Measurements from ENCODE around the gene FBXO10.
"Not testable (repeated sequence)": the region's sequence is repeated elsewhere in the genome, so short reads cannot be mapped to it uniquely, and the experiment has no call there.

Gene FBXO10, protein sequence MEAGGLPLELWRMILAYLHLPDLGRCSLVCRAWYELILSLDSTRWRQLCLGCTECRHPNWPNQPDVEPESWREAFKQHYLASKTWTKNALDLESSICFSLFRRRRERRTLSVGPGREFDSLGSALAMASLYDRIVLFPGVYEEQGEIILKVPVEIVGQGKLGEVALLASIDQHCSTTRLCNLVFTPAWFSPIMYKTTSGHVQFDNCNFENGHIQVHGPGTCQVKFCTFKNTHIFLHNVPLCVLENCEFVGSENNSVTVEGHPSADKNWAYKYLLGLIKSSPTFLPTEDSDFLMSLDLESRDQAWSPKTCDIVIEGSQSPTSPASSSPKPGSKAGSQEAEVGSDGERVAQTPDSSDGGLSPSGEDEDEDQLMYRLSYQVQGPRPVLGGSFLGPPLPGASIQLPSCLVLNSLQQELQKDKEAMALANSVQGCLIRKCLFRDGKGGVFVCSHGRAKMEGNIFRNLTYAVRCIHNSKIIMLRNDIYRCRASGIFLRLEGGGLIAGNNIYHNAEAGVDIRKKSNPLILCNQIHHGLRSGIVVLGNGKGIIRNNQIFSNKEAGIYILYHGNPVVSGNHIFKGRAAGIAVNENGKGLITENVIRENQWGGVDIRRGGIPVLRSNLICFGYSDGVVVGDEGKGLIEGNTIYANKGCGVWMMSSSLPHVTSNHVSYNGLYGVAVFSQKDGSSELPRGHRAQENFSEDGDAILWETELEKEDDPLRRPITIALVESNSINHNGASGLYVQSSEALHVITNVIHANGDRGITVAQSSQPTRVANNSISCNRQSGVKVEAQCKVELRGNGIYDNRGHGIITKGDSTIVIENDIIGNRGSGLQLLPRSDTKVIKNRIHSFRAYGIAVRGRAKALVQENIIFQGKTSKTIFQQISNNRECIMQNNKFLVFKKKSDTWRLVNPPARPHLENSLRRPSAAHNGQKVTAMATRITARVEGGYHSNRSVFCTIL

GRCh38 chr9:37575921-37576721 lies at the start of gene FBXO10:
TSS of gene FBXO10 (minus strand) at chr9:37576380. CDS start at chr9:37541768, 34,612 bp downstream.
- DNase-seq (ENCODE audit: low spot score): peak; percentile 91

DNA sequence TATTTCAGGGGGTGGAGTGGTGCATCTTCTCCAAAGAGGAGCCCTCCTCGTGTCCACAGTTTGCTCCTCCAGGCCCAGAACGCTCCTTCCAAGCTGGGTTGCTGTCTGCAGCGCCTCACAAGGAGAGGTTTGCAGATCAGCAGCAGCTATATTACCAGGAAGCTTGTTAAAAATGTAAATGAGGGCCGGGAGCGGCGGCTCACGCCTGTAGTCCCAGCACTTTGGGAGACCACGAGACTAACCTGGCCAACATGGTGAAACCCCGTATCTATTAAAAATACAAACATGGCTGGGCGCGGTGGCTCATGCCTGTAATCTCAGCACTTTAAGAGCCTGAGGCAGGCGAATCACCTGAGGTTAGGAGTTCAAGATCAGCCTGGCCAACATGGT lies 49.6 kb upstream of the FBXO10 start:
- DNase-seq (ENCODE audit: low spot score): no peak

- no peak for DNase-seq (ENCODE audit: low spot score)
Measured at GRCh38 chr9:37625036-37625757, 49.0 kb upstream of the FBXO10 start.

GRCh38 chr9:37624073-37624472 lies 47.9 kb upstream of the FBXO10 start:
- no peak for DNase-seq (ENCODE audit: low spot score)

- DNase-seq (ENCODE audit: low spot score): no peak
Measured at GRCh38 chr9:37623267-37623666, 47.1 kb upstream of the FBXO10 start.

- no peak for DNase-seq (ENCODE audit: low spot score)
Measured at GRCh38 chr9:37622462-37622861, 46.3 kb upstream of the FBXO10 start.

DNA sequence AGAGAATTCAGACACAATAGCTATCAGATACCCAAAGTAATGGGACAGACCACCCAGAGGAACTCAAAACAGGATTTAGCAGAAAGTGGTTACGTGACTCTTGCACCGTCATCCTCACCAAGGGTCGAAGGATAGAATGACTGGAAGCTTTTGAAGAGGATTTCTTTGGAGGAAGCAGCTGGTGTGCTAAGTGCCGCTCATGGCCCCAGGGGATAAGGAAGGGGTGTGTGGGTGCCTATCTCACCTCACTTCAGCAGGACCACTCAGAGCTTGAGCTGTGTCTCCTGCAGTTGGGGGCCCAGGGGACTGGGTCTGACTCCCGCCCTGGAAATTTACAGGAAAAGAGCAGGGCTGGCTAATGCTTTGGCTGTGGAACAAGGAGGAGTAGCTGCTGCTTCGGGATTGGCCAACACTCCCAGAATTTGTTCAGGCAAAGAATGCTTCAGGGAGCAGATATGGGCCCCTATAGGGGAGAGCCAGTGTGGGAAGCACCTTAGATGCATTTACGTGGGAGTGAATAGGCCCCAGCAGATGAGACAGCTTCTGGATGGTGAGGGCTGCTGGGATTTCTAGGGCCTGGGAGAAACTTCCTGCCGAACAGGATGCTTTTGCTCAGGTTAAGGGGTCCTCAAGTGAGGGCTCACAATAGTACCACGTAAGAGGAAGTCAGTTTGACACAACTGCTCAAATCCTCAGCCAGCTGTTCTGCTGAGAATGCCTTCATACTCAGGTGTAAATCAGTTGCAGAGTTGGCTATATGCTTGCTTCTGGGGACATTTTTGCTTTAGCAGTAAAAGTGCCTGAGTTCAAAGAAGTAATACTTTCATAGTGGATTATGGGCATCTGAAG lies 45.3 kb upstream of the FBXO10 start:
- no peak for DNase-seq (ENCODE audit: low spot score)

GRCh38 chr9:37620396-37620795 lies 44.2 kb upstream of the FBXO10 start:
- DNase-seq (ENCODE audit: low spot score): no peak

DNA sequence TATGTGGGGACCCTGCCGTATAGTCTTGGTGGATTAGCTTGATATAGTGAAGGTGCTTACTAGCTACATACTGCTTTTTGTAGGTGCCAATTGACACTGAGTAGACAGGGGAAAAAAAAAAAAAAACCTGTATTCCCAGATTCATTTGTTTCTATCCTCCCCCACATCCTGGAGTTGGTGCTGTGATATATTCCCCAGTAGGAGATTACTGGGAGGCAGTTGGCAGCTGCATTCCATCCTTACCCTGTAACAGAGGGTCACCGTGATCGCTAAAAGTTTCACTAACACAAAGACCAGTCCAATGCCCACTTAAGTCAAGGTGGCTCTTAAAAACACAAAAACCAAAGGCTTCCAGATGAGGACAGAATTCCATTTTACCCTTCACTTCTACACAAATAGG lies 43.6 kb upstream of the FBXO10 start:
- no peak for DNase-seq (ENCODE audit: low spot score)

- no peak for DNase-seq (ENCODE audit: low spot score)
Measured at GRCh38 chr9:37618817-37619216, 42.6 kb upstream of the FBXO10 start.

GRCh38 chr9:37617832-37618231 lies 41.7 kb upstream of the FBXO10 start:
- no peak for DNase-seq (ENCODE audit: low spot score)

DNA sequence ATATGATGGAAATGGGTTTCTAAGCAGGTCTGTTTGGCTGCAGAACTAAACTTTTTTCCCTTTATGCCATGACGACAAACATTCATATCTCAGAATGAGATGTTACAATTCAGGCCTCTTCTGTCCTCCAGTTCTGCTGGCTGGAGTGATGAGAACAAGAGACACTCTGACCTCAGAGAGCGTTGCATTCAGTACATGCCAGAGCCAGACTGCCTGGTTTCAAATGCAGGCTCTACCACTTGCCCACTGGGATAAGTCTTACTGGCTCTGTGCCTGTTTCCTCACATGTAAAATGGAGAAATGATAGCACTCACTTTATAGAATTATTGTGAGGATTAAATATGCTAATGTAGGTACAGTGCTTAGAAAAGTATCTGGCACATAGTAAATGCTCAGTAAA lies 41.0 kb upstream of the FBXO10 start:
- DNase-seq (ENCODE audit: low spot score): no peak

DNA sequence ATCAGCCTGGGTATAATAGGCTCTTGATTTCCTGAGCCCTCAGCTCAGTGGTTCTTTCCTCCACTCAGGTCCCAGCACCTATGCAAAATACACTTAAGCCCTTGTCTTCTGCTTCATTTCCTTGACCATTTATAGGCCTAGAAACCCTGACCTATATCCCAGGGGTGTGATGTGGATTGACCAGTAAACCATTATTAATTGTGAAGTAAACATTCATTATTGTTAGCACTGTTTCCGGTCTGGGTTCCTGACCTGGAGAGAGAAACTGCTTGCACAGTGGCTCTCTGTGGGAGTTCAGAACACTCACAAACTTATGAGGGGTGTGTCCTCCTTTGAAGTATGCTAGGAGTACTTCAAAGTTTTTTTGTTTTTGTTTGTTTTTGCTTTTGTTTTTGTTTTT lies 35.8 kb upstream of the FBXO10 start:
- no peak for DNase-seq (ENCODE audit: low spot score)

- no peak for DNase-seq (ENCODE audit: low spot score)
Measured at GRCh38 chr9:37611014-37611413, 34.8 kb upstream of the FBXO10 start.

GRCh38 chr9:37609735-37610397 lies 33.7 kb upstream of the FBXO10 start:
- no peak for DNase-seq (ENCODE audit: low spot score)

DNA sequence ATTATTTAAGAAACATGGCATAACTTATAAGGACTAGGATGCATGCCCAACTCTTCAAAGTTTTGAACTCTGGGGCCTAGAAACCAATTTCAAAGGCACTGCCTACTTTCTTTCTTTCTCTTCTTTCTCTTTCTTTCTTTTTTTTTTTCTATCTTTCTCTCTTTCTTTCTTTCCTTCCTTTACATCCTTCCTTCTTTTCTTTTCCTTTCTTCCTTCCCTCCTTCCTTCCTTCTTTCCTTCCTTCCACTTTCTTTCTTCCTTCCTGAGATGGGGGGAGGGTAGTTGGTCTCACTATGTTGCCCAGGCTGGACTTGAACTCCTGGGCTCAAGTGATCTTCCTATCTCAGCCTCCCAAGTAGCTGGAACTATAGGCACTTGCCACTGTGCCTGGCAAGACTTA lies 32.1 kb upstream of the FBXO10 start:
- DNase-seq (ENCODE audit: low spot score): no peak

- no peak for DNase-seq (ENCODE audit: low spot score)
Measured at GRCh38 chr9:37604296-37604695, 28.1 kb upstream of the FBXO10 start.

DNA sequence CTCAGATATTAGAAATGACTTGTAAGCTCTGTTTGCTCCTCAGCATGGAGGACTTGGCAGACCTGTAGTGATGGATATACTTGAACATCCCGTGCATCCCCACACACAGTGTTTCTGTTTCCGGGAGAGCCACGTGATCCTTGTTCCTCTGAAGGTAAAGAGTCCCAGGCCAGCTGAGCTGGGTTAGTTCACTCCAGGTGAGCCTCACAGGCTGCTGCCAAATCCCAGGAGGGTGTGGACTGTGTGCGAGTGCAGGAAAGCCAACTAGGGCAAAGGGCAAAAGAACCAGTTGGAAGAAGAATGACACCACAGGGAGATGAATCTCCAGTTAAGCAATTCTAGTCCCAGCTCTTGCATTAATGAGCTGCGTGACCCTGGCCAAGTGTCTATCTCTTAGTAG lies 26.6 kb upstream of the FBXO10 start:
- DNase-seq (ENCODE audit: low spot score): peak; percentile 56

DNA sequence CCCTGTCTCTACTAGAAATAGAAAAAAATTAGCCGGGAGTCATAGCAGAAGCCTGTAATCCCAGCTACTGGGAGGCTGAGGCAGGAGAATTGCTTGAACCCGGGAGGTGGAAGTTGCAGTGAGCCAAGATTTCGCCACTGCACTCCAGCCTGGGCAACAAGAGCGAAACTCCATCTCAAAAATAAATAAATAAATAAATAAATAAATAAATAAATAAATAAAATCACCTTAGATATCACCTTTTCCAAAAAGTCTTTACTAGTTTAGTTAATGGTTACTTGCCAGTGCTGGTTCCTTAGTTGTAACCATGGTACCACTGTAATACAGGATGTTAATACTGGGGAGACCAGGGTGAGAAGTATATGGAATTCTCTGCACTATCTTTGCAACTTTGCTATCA lies 25.9 kb upstream of the FBXO10 start:
- DNase-seq (ENCODE audit: low spot score): not testable (repeated sequence)

- DNase-seq (ENCODE audit: low spot score): no peak
Measured at GRCh38 chr9:37596504-37596903, 20.3 kb upstream of the FBXO10 start.

Data from HuH-7 (cell line).